ENCODE results near the gene PPARG.
"Not testable (repeated sequence)": the region's sequence is repeated elsewhere in the genome, so short reads cannot be mapped to it uniquely, and the experiment has no call there.

The PPARG gene

DNA sequence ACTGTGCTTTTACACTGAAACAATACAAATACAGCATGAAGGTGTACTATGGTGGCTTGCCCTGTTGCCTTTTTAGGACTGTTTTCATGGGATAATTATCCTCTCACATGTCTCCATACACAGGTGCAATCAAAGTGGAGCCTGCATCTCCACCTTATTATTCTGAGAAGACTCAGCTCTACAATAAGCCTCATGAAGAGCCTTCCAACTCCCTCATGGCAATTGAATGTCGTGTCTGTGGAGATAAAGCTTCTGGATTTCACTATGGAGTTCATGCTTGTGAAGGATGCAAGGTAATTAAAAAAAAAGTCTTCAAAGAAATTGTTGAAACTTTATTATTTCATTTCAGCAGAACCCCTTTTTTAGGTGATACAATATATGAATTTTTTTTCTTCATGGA is 92.3 kb downstream of the PPARG start:
- no peak for DNase-seq (ENCODE audit: extremely low read depth, low read depth)
- TF ChIP-seq, protein P1, sequence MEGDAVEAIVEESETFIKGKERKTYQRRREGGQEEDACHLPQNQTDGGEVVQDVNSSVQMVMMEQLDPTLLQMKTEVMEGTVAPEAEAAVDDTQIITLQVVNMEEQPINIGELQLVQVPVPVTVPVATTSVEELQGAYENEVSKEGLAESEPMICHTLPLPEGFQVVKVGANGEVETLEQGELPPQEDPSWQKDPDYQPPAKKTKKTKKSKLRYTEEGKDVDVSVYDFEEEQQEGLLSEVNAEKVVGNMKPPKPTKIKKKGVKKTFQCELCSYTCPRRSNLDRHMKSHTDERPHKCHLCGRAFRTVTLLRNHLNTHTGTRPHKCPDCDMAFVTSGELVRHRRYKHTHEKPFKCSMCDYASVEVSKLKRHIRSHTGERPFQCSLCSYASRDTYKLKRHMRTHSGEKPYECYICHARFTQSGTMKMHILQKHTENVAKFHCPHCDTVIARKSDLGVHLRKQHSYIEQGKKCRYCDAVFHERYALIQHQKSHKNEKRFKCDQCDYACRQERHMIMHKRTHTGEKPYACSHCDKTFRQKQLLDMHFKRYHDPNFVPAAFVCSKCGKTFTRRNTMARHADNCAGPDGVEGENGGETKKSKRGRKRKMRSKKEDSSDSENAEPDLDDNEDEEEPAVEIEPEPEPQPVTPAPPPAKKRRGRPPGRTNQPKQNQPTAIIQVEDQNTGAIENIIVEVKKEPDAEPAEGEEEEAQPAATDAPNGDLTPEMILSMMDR (IDR thresholded peaks at IDR 0.05; ENCODE audit: low read depth, low read length) = no peak

DNA sequence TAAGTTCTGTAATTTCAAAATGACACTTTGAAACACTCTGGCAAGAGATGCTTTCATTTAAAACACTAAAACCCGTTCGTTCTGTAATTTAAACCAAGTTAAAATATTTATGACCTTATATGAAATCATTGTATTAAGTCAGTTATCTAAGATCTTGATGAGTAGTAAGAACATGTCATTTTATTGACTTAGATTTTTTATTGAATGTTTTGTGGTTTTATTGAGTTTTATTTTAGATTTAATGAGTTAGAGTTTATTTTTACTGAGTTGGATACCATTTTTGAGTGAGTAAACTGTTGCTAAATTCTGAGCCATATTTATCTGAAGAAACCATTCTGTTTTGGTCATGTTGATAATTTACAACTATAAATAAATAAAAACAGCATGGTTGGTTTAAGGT is 94.3 kb downstream of the PPARG start:
- TF ChIP-seq, protein P1 (IDR thresholded peaks at IDR 0.05; ENCODE audit: low read depth, low read length) = no peak
- no peak for DNase-seq (ENCODE audit: extremely low read depth, low read depth)

DNA sequence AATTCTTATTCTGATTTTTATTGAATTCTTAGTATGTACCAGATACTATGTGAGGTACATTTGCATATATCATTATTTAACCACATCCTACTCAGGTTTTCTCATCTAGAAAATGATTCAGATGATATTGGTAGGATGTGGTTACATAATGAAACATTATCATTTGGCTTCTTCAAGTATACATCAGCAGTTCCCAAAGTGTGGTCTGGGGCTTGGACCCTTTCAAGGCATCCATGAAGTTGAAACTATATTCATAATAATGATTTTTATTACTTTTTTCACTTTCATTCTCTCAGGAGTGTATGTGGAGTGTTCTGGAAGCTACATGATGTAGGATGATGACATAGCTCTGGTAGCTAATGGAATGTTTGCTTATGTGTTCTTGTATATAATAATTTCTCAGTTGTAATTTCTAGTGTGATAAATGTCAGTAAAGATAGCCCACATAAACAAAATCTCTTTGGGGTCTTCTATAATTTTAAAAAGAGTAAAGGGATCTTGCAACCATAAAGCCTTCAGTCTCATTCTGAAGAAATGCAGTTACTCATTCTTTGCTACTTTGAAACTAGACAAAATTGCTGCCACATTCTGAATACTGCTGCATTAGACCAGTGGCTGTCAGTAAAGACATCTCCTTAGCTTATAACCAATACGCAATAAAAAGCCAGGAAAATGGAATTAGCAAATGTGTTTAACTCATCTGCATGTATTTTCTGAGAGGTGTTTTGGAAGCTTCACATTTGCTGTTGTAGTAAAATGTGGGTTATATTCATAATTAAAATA is 95.8 kb downstream of the PPARG start:
- TF ChIP-seq, protein P1 (IDR thresholded peaks at IDR 0.05; ENCODE audit: low read depth, low read length) = no peak
- no peak for DNase-seq (ENCODE audit: extremely low read depth, low read depth)

DNA sequence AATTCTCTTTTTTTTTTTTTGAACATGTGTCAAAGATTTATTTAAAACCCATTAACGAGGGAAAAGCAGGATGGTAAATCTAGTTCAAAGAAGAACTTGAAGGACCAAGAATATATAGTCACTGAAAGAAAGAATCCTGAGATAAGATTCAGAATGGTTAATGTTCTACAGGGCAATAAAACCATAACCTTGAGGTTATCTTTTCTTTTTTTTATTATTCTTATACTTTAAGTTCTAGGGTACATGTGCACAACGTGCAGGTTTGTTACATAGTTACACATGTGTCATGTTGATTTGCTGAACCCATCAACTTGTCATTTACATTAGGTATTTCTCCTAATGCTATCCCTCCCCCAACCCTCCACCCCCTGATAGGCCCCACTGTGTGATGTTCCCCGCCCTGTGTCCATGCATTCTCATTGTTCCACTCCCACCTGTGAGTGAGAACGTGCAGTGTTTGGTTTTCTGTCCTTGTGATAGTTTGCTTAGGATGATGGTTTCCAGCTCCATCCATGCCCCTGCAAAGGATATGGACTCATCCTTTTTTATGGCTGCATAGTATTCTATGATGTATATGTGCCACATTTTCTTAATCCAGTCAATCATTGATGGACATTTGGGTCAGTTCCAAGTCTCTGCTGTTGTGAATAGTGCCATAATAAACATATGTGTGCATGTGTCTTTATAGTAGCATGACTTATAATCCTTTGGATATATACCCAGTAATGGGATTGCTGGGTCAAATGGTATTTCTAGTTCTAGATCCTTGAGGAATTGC is 97.8 kb downstream of the PPARG start:
- not testable (repeated sequence) for DNase-seq (ENCODE audit: extremely low read depth, low read depth)

DNA sequence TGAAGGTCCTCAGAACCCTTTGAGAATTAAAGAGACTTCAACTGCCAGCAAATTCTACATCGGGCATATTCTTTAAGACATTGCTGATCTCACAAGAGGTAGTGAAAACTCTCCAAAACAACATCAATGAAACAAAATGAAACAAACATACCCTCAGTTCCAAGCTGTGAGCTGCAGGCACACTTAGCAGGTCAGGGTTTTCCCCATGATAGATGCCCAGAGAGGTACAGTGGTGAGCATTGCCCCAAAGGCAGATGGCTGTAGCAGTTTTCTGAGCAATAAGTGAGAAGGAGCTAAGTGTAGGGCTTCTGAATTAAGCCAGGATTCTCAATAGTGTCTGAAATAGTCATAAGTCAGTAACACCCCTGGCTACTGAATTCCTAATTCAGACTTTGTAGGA is 99.3 kb downstream of the PPARG start:
- no peak for DNase-seq (ENCODE audit: extremely low read depth, low read depth)
- TF ChIP-seq, protein P1 (IDR thresholded peaks at IDR 0.05; ENCODE audit: low read depth, low read length) = no peak

DNA sequence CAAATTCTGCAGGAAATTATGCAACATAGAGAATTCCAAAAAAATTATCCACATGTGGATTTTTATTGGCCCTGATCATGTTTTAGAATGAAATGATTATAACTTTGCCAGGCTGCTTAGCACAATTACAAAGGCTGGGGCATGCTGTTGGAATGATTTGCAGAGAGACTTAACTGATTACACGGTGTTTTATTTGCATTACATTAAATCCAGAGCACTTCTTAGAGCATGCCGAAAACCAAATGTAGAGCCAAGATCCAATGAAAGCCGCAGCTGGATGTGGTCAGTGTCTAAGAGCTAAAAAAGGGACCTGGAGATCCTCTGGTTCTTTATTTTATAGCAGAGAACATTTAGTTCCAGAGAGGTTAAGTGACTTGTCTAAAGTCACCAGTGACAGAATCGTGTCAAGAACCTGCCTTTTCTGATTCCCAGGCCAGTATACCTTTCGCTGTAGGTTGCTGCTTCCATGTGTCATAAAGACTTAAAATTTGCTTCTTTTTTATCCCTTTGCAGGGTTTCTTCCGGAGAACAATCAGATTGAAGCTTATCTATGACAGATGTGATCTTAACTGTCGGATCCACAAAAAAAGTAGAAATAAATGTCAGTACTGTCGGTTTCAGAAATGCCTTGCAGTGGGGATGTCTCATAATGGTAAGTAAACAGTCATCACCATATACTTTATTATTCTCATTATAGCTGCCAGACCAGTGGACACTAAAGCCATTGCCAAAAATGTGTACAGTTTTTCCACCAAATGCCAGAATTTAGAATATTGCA is 103.4 kb downstream of the PPARG start:
- peak; percentile 66 for DNase-seq (ENCODE audit: extremely low read depth, low read depth)
- TF ChIP-seq, protein P1 (IDR thresholded peaks at IDR 0.05; ENCODE audit: low read depth, low read length) = no peak

DNA sequence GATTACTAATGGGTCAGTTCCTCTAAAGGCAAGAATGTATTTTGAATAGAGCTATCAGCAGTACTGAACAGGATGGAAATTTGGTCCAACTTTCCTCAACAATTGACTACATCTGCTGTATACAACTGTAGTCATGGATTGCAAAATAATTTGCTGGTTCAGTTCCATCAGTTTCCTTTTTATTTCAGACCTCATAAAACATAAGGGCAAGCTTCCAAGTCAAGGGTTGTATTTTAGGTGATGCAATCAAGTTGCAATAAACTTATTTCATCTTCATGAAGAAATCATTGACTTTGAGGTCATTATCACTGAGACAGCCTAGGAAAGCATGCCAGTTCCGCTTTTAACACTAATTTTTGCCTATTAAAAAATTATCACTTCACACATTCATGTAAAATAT is 105.0 kb downstream of the PPARG start:
- peak; percentile 95 for DNase-seq (ENCODE audit: extremely low read depth, low read depth)
- TF ChIP-seq, protein P1 (IDR thresholded peaks at IDR 0.05; ENCODE audit: low read depth, low read length) = no peak

Measured in AG09319 (cell line).